HG03135 (cell line): Measurements from ENCODE around the gene QRSL1.
"Not testable (repeated sequence)": the region's sequence is repeated elsewhere in the genome, so short reads cannot be mapped to it uniquely, and the experiment has no call there.

ENCODE experiments used
- ATAC-seq: cut with Tn5 transposase; IDR thresholded peaks from one replicate; pipeline ENCODE4 v1.9.1; 2021; ENCODE audit warnings: mild to moderate bottlenecking, moderate library complexity; ENCODE audit not compliant: unreplicated experiment

The QRSL1 gene

GRCh38 chr6:106674541-106675229, 45.3 kb downstream of the QRSL1 start:
- ATAC-seq: no peak

- no peak for ATAC-seq
These were observed 47.9 kb downstream of the QRSL1 start for GRCh38 chr6:106677282-106677681.

- no peak for ATAC-seq
These were observed 54.6 kb downstream of the QRSL1 start for GRCh38 chr6:106684011-106684410.

GRCh38 chr6:106685833-106686232, 56.5 kb downstream of the QRSL1 start:
- no peak for ATAC-seq

- no peak for ATAC-seq
These were observed 59.0 kb downstream of the QRSL1 start for GRCh38 chr6:106688177-106688951.

GRCh38 chr6:106692112-106692818, 62.9 kb downstream of the QRSL1 start:
- no peak for ATAC-seq

GRCh38 chr6:106692819-106693208, 63.4 kb downstream of the QRSL1 start:
- ATAC-seq: no peak

GRCh38 chr6:106693418-106693817, 64.0 kb downstream of the QRSL1 start:
- no peak for ATAC-seq

GRCh38 chr6:106694343-106694742, 65.0 kb downstream of the QRSL1 start:
- ATAC-seq: no peak

GRCh38 chr6:106700581-106700980, 71.2 kb downstream of the QRSL1 start:
- no peak for ATAC-seq

GRCh38 chr6:106701201-106701600, 71.8 kb downstream of the QRSL1 start:
- ATAC-seq: not testable (repeated sequence)

GRCh38 chr6:106702046-106702445, 72.7 kb downstream of the QRSL1 start:
- peak; percentile 51 for ATAC-seq

GRCh38 chr6:106702451-106703110, 73.2 kb downstream of the QRSL1 start:
- peak; percentile 93 for ATAC-seq

- no peak for ATAC-seq
These were observed 74.9 kb downstream of the QRSL1 start for GRCh38 chr6:106704327-106704726.

GRCh38 chr6:106705156-106705555, 75.8 kb downstream of the QRSL1 start:
- no peak for ATAC-seq

GRCh38 chr6:106710580-106710979, 81.2 kb downstream of the QRSL1 start:
- ATAC-seq: no peak

GRCh38 chr6:106714281-106714680, 84.9 kb downstream of the QRSL1 start:
- no peak for ATAC-seq

GRCh38 chr6:106715922-106716321, 86.5 kb downstream of the QRSL1 start:
- ATAC-seq: no peak

- ATAC-seq: no peak
These were observed 87.6 kb downstream of the QRSL1 start for GRCh38 chr6:106716966-106717365.
